Mucosa of stomach (tissue), 1 donor: Measurements from ENCODE around the gene STAG1.
"Not testable (repeated sequence)": the region's sequence is repeated elsewhere in the genome, so short reads cannot be mapped to it uniquely, and the experiment has no call there.

Source experiments
- H3K27me3 ChIP-seq: one replicate; pipeline ENCODE4 v1.7.0; 2013; ENCODE audit warnings: mild to moderate bottlenecking, low read length; ENCODE audit not compliant: control insufficient read depth, insufficient read depth
- H3K36me3 ChIP-seq: one replicate; pipeline ENCODE4 v1.7.0; 2013; ENCODE audit warnings: low read length; ENCODE audit not compliant: control insufficient read depth, insufficient read depth
- H3K4me1 ChIP-seq: one replicate; pipeline ENCODE4 v1.7.0; 2013; ENCODE audit warnings: mild to moderate bottlenecking, low read length; ENCODE audit not compliant: control insufficient read depth, insufficient read depth
- H3K4me3 ChIP-seq: one replicate; pipeline ENCODE4 v1.7.0; 2013; ENCODE audit warnings: low read length
- H3K9ac ChIP-seq: one replicate; pipeline ENCODE4 v1.7.0; 2013; ENCODE audit warnings: mild to moderate bottlenecking, low read length, moderate library complexity
- H3K9me3 ChIP-seq: one replicate; pipeline ENCODE4 v1.7.0; 2013; ENCODE audit warnings: mild to moderate bottlenecking, low read length, moderate library complexity; ENCODE audit not compliant: control insufficient read depth
- donor health status: Pancreatic carcinoma.

Gene STAG1

DNA sequence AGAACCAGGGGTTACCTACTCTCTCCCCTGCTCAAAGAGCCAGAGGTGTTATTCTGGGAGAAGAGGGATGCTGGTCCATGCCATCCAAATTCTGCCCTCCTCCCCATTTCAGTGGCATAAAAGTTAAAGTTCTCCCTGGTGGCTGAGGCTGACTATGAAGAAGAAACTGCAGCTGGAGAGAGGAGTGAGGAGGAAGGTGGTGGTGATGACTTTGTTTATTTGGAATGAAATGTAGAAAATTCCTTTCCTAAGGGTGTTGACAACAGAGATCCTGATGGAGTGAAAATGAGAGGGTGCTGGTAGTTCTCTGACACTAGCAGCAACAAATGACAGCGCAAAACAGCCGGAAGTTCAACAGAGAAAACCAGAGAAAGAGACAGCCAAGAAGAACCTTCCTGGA lies 401.6 kb downstream of the STAG1 start:
- Histone ChIP-seq H3K36me3 (no peaks in the 10 kb centered on the region), H3K27me3 (no peaks in the 10 kb centered on the region), H3K4me1 (peaks cover 5% of the 10 kb centered on the region), H3K4me3 (no peak overlapping the region), H3K9ac (no peak overlapping the region), H3K9me3 (no peaks in the 10 kb centered on the region)

DNA sequence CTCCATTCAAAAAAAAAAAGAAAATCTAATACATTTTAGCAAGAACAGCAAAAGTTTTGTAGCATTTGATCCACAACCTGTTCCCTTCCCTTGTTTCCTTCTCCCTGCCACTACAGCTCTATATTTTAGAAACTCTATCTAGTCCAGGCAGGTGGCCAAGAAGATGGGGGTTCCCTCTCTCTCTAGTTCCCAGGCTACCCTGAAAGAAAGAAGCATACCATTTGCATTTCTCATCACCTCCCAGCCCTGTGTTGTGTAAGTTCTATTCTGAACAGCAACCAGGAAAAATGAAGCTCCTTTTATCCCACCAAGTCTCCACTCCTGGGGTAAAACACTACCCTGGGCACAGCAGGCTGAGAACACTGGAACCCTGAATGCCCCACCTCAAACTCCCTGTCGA lies 402.0 kb downstream of the STAG1 start:
- H3K27me3 ChIP-seq, result no peaks in the 10 kb centered on the region
- no peaks in the 10 kb centered on the region for H3K9me3 ChIP-seq
- H3K4me3 ChIP-seq, result no peak overlapping the region
- no peaks in the 10 kb centered on the region for H3K36me3 ChIP-seq
- no peak overlapping the region for H3K9ac ChIP-seq
- peaks cover 5% of the 10 kb centered on the region for H3K4me1 ChIP-seq

DNA sequence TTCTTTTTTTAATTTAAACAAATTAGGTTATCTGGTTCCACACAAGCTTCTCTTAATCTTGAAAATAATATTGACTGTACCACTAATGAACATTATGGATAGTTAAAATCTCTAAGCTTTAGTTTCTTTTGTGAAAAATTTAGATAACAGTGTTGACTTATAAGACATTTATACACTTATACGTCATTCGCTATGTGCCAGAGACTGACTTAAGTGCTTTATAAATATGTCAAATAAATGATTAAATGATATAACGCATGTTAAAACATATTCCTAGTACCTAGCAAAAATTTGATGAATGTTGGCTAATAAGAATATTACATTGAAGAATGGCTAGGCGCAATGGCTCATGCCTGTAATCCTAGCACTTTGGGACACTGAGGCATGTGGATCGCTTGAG lies 405.7 kb downstream of the STAG1 start:
- no peaks in the 10 kb centered on the region for H3K27me3 ChIP-seq
- peaks cover 9% of the 10 kb centered on the region for H3K4me1 ChIP-seq
- H3K9me3 ChIP-seq, result no peaks in the 10 kb centered on the region
- no peak overlapping the region for H3K4me3 ChIP-seq
- H3K9ac ChIP-seq, result no peak overlapping the region
- H3K36me3 ChIP-seq, result no peaks in the 10 kb centered on the region

DNA sequence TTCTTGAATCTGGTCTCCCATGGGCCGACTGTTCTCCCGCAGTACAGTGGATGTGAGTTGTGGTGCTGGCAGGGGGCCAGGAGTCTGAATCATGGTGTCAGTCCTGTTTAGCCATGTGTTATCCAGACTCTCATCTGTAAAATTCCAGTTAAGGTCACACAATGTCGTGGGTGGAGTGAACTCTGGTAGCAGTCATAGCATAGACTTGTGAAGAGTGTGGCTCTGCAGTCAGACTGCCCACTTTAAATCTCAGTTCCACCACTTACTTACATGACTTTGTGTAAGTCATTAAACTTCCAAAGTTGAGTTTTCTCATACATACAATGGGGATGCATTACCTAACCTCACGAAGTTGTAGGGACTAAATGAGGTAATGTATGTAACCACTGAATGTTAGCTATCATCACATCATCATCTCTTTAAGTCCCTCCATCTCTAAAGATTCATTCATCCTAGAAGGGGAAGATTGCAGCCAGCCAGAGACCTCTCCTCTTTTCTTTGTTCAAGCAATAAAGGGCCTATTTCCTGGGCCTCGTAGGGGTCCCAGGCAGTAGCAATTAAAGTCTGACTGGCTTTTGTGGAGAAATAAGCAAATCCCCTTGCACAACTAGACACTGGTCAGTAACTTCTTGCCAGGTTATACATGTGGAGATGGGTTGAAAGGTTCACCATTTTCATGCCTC lies 408.2 kb downstream of the STAG1 start:
- H3K27me3 ChIP-seq, result no peaks in the 10 kb centered on the region
- peaks cover 9% of the 10 kb centered on the region for H3K4me1 ChIP-seq
- no peaks in the 10 kb centered on the region for H3K9me3 ChIP-seq
- no peaks in the 10 kb centered on the region for H3K36me3 ChIP-seq
- no peak overlapping the region for H3K9ac ChIP-seq
- no peak overlapping the region for H3K4me3 ChIP-seq

DNA sequence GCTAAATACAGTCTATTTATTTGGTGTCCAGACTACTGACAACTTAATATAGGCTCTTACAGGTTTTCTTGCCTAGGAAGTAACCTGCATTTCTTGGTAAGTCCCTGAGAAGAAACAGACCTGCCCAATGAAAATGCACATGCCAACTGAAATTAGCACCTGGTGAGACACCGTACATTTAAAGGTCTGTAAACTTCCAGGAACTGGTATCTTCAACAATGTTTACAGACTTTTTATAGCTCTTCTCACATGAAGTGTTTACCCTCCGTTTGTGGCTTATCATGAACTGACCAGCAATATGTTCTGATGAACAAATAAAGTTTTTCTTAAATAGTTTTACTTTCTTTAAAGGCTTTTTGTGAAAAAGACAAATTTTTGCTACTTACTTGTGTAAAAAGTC lies 408.7 kb downstream of the STAG1 start:
- Histone ChIP-seq H3K4me1 (peaks cover 9% of the 10 kb centered on the region), H3K9me3 (no peaks in the 10 kb centered on the region), H3K27me3 (no peaks in the 10 kb centered on the region), H3K9ac (no peak overlapping the region), H3K36me3 (no peaks in the 10 kb centered on the region), H3K4me3 (no peak overlapping the region)

DNA sequence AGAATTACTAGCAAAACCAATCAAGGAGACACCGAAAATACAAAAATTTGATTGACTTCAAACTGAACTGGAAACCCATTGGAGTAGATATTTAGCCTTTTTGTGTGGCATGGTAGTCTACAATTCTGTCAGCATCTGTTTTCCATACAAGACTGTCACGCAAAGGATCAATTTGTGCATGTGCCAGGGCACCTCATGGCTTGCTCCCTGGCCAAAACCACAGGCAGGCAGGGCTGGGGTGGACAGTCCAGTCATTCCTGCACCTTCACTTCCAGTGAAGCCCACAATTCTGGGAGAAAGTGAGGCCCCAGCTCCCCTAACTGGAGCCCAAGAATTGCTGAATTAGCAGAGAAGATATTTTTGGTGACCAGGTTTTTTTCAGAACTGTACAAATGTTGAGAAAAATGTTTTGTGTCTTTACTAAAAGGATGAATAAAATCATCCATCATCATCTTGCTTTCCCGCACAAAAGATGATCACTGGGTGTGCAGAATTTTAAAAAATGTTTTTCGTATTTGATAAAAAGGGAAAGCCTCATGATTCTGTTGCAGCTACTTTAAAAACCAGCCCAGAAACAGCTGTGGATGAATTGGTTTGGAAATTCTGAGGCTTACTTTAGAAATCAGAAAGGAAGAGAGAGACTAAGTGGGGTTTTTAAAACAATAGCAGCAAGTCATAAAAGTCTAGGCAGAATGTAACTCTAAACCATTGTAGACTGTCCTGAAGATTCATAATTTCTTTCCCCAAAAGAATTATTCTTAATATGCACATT lies 415.7 kb downstream of the STAG1 start:
- H3K36me3 ChIP-seq, result no peaks in the 10 kb centered on the region
- no peaks in the 10 kb centered on the region for H3K9me3 ChIP-seq
- no peaks in the 10 kb centered on the region for H3K27me3 ChIP-seq
- no peak overlapping the region for H3K4me3 ChIP-seq
- no peak overlapping the region for H3K9ac ChIP-seq
- no peaks in the 10 kb centered on the region for H3K4me1 ChIP-seq

DNA sequence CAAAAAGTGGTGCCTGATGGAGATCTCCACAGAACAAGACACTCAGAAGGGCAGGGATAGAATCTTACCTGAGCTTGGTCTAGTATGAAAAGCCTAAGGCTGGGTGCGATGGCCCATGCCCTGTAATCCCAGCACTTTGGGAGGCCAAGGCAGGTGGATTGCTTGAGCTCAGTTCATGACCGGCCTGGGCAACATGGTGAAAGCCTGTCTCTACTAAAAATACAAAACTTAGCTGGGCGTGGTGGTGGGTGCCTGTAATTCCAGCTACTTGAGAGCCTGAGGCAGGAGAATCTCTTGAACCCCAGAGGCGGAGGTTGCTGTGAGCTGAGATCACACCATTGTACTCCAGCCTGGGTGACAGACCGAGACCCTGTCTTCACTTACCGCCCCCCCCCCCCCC lies 417.5 kb downstream of the STAG1 start:
- not testable (repeated sequence) for H3K9me3 ChIP-seq, H3K36me3 ChIP-seq, H3K4me1 ChIP-seq, H3K4me3 ChIP-seq, H3K27me3 ChIP-seq, H3K9ac ChIP-seq

DNA sequence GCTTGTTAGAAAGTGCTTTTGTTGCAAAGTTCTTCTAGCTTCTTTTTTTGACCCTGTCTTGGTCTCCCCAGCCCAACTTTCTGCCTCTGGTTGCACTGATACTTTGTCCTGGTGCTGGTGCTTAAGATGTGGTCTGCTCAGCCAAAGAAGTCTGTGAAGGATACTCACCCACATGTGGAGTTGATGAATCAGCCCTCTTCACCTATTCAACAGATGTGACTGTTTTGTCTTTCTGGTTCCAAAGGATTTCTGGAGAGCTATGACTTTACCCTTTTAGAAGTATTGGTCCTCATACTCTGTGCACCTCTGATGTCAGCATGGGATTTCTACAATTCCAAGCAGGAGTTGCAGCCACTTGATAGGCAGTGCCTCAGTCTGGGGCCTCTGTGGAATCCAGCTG lies 418.0 kb downstream of the STAG1 start:
- H3K36me3 ChIP-seq, result no peaks in the 10 kb centered on the region
- no peak overlapping the region for H3K9ac ChIP-seq
- H3K9me3 ChIP-seq, result no peaks in the 10 kb centered on the region

DNA sequence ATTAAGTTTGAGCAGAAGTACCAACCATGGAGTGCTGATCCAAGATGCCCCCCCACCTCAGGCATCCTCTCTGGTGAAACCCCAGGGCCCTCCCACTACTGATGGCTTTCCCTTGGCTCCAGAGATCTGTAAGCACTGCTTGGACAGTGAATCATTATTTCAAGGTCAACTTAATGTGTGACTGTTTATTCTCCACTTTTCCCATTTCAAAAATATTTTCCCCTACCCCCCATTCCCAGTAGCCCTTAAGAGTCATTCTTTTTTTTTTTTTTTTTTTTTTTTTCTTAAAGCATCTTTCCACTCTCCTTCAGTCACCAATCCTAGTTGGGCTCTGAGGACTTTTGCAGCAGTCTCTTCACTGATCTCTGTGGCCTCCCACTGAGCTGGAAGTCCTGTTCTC lies 419.4 kb downstream of the STAG1 start:
- no peak overlapping the region for H3K4me3 ChIP-seq
- H3K27me3 ChIP-seq, result no peaks in the 10 kb centered on the region
- H3K9me3 ChIP-seq, result no peaks in the 10 kb centered on the region
- H3K36me3 ChIP-seq, result no peaks in the 10 kb centered on the region
- no peaks in the 10 kb centered on the region for H3K4me1 ChIP-seq
- no peak overlapping the region for H3K9ac ChIP-seq

More for the DNA sequence above, 418.0 kb downstream of the STAG1 start:
- no peaks in the 10 kb centered on the region for H3K27me3 ChIP-seq
- H3K4me3 ChIP-seq, result no peak overlapping the region
- no peaks in the 10 kb centered on the region for H3K4me1 ChIP-seq

DNA sequence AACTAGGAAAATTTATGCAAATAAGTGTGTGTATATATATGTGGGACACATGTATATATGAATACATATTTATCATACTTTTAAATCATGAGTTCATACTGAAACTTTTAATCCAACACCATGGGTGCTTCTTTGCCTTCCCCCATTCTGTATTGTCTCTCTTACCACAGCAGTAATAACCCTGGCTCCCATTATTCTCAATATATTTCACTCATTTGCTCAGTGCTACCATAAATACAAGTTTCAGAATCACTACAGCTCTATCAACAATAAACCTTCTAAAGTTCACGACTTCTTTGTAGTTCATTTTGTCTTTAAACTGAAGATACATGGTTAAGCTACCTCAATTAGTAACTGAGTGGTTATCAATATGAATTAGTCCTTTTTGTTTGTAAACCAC lies 419.9 kb downstream of the STAG1 start:
- H3K36me3 ChIP-seq, result no peaks in the 10 kb centered on the region
- H3K9me3 ChIP-seq, result no peaks in the 10 kb centered on the region
- H3K4me1 ChIP-seq, result no peaks in the 10 kb centered on the region
- H3K9ac ChIP-seq, result no peak overlapping the region
- no peak overlapping the region for H3K4me3 ChIP-seq
- no peaks in the 10 kb centered on the region for H3K27me3 ChIP-seq

DNA sequence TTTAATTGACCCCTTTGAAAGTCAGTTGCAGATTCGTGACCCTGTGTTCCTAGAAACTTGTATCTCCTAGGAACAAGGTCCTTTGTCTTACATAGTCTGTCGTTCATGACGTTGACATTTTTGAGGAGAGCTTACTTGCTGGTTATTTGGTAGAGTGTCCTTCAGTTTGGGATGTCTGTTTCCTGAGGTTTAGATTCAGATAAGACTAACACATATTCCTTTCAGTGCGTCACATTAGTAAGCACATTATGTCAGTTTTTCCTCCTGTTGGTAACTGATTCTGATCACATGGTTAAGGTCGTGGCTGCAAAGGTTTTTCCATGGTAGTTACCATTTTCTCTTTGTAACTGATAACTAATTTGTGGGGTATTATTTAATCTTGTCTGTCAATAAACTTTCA lies 421.3 kb downstream of the STAG1 start:
- no peaks in the 10 kb centered on the region for H3K9me3 ChIP-seq
- no peak overlapping the region for H3K9ac ChIP-seq
- no peak overlapping the region for H3K4me3 ChIP-seq
- H3K36me3 ChIP-seq, result no peaks in the 10 kb centered on the region
- H3K27me3 ChIP-seq, result no peaks in the 10 kb centered on the region
- H3K4me1 ChIP-seq, result no peaks in the 10 kb centered on the region

DNA sequence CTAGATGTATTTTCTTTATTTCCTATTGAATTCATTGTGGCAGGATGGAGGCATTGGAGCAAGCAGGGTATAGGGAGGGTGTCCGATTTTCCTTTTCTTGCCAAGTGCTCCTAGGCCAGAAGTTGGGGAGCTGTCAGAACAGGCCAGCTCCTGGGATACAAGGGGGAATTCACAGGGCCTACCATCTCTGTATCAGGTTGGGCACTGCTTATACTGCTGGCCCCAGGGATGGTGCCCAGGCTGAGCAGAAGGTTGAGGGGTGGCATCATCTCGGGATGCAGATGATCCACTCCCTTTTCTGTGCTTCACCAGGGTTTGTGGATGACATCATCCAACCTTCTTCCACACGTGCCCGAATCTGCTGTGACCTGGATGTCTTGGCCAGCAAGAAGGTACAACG lies 422.6 kb downstream of the STAG1 start:
- no peak overlapping the region for H3K4me3 ChIP-seq
- no peaks in the 10 kb centered on the region for H3K4me1 ChIP-seq
- H3K36me3 ChIP-seq, result no peaks in the 10 kb centered on the region
- no peak overlapping the region for H3K9ac ChIP-seq
- H3K27me3 ChIP-seq, result no peaks in the 10 kb centered on the region
- H3K9me3 ChIP-seq, result no peaks in the 10 kb centered on the region
